Measurements from ENCODE around the gene CFAP46.
"Not testable (repeated sequence)": the region's sequence is repeated elsewhere in the genome, so short reads cannot be mapped to it uniquely, and the experiment has no call there.

The CFAP46 gene

DNA sequence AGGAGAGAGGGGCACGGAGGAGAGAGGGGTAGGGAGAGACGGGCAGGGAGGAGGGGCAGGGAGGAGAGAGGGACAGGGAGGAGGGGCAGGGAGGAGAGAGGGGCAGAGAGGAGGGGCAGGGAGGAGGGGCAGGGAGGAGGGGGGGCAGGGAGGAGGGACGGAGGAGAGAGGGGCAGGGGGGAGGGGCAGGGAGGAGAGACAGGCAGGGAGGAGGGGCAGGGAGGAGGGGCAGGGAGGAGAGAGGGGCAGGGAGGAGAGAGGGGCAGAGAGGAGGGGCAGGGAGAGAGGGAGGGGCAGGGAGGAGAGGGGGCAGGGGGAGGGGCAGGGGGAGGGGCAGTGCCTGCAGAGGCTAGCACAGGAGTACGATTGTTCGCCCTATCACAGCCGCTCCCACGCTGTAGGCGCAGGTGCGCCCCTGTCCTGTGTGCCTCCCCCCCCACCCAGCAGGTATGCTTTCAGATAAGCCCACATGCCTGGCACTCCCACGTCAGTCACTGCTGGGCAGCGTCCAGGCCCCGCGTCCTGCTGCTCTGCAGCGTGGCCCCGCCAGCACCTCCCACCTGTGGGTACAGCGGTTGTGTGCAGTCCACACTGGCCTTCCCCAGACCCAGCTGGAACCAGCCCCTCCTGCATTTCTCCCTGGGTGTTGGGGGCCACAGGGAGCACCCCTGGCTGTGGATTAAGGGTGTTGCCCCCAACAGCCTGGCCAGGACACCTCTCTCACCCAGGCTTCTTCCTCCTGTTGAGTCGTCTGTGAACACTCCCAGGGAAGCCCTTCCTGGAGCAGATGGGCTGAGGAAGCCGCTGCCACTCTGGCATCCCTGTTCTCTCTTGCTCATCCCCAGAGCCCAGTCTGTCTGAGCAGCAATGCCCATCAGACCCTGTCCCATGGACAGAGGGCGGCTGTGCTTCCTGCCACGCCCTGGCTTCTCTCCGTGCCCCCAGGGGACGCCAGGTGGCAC, 167.2 kb downstream of the CFAP46 start:
- peak; percentile 92 for DNase-seq (ENCODE audit: low read depth, low spot score)

GRCh38 chr10:132774181-132774901, 168.0 kb downstream of the CFAP46 start:
- peak; percentile 29 for DNase-seq (ENCODE audit: low read depth, low spot score)

GRCh38 chr10:132772816-132773215, 169.6 kb downstream of the CFAP46 start:
- DNase-seq (ENCODE audit: low read depth, low spot score) = not testable (repeated sequence)

GRCh38 chr10:132770061-132771021, 172.0 kb downstream of the CFAP46 start:
- no peak for DNase-seq (ENCODE audit: low read depth, low spot score)

DNA sequence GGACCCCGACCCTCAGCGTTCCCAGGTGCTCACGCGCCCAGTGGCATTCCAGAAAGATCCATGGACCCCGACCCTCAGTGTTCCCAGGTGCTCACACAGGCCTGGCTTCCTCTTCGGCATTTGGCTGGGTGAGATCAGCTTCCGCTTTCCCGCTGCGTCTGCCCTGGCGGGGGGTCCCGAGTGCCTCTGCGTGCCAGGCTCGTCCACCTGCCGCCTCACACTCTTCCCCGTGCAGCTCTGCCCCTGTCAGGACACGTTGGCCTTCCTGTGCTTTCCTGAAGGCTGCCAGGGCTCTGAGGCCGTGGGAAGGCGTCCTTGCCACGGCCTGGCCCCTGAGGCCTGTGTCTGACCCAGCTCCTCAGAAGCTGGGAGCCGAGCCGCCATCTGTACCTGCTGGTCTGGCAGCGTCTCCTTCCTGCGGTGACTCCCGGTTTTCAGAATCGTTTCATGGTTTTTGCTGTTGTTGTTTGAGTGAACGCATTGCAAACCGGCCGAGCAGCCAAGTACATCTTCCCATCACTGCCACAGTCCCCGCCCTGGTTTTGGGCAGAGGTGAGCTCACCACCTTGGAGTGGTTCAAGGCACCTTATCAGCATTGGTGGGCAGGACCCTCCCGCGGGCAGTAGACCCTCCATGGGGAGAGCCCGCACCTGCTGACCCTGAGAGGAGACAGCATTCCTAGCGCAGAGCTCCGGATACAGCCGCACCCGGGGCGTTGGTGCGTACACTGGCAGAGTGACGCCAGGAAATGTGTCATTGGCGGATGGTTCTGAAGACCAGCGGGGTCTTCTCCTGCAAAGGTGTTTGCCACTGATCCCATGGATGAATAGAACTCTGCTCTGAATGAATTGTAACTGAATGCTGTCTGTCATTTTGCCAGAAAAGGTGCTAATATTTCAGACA, 173.8 kb downstream of the CFAP46 start:
- DNase-seq (ENCODE audit: low read depth, low spot score) = no peak

- no peak for DNase-seq (ENCODE audit: low read depth, low spot score)
These were observed 176.1 kb downstream of the CFAP46 start for GRCh38 chr10:132766291-132766690.

- no peak for DNase-seq (ENCODE audit: low read depth, low spot score)
These were observed 176.9 kb downstream of the CFAP46 start for GRCh38 chr10:132765435-132765834.

DNA sequence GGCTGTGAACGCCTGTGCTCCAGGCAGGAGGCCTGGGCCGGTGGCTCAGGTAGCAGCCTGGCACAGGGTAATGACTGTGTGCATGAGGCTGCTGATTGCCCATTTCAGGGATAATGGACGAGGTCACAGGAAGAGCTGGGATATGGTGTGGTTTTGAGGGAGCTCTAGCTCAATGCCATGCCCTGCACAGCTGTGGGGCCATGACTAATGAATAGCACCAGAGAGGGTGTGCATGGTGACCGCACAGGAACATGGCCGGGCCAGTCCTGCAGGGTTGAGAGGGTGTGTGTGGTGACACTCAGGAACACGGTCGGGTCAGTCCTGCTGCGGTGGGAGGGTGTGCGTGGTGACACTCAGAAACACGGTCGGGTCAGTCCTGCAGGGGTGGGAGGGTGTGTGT, 178.3 kb downstream of the CFAP46 start:
- no peak for DNase-seq (ENCODE audit: low read depth, low spot score)

DNA sequence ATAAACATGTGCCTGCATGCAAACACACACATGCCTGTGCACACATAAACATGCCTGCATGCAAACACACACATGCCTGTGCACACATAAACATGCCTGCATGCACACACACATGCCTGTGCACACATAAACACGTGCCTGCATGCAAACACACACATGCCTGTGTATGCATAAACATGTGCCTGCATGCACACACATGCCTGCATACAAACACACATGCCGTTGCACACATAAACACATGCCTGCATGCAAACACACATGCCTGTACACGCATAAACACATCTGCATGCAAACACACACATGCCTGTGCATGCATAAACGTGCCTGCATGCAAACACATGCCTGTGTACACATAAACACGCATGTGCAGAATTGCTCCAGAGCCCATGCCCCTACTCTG, 178.8 kb downstream of the CFAP46 start:
- no peak for DNase-seq (ENCODE audit: low read depth, low spot score)

DNA sequence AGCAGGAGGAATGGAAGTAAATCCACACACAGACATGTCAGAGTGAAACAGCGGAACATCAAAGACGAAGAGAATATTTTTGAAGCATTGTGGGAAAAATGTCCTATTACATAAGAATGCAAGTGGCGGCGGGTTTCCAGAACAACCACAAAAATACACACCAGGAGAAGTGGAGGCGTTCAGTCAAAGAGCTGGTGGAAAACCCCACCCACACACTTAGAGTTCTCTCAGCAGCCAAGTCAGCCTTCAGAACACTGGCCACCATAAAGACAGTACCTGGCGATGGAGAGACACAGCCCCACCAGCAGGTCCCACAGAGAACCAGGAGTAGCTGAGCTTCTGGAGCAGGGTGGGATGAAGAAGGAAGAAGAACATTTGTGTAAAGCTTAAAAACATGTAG, 180.1 kb downstream of the CFAP46 start:
- DNase-seq (ENCODE audit: low read depth, low spot score) = no peak

DNA sequence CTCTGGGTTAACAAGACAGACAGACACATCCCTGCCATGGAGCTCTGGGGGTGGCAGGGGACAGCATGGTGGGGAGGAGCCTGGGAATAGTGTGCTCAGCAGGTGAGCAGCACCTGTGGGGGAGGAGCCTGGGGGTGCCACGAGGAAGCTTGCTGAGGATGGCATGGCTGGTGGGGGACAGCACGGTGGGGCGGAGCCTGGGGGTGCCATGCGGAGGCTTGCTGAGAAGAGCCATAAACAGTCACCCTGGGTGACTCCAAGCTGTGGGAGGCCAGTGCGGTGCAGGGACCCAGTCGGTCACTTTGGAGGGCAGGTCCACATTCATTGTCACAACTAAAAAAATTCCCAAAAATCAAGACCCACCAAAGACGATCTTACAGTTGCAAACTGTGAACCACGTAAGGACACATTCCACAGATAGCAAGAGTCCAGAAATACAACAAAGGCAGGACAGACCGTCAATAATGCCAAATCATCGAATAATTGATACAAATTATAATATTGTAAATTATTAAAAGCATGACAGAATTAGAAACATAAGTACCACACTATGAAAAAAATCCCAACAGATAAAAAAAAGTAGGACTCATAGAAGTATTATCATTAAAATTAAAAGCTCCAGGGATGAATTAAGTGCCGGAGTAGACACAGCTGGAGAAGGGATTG, 180.8 kb downstream of the CFAP46 start:
- no peak for DNase-seq (ENCODE audit: low read depth, low spot score)

- DNase-seq (ENCODE audit: low read depth, low spot score) = no peak
These were observed 183.5 kb downstream of the CFAP46 start for GRCh38 chr10:132758865-132759264.
